GM12864 (cell line): ENCODE results near the gene PRB2.
"Not testable (repeated sequence)": the region's sequence is repeated elsewhere in the genome, so short reads cannot be mapped to it uniquely, and the experiment has no call there.

Experiments
- DNase-seq: peaks from one replicate; pipeline ENCODE4 v3.0.0-alpha.2; 2011; ENCODE audit warnings: low read depth
- H3K4me3 ChIP-seq: 2 replicates; pipeline ENCODE4 v1.5.1; 2011; ENCODE audit warnings: mild to moderate bottlenecking, low read depth, low read length, control low read depth
- CTCF ChIP-seq: IDR thresholded peaks from 2 replicates; pipeline ENCODE4 v1.5.1; 2011; ENCODE audit warnings: low read depth, mild to moderate bottlenecking, moderate library complexity, low read length, control low read depth, inconsistent platforms; ENCODE audit errors: missing control alignments

The PRB2 gene

DNA sequence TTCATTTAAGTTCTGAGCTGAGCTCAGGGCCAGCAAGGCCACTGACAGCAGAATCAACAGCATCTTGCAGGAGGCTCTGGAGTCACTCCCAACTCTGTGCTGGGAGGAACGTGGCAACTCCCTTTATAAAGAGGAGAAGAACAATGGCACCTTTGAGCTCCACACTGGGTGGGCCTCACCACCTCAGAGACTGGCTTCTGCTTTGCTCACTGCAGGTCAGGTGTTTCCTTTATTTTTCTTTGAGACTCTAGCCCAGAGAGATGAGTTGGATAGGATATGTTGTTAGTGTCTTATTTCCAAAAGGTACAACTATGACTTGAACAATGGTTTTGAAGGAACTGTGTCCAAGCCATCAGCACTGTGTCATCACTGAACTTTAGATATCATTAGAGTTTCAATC, at the start of gene PRB2:
Gene PRB2 (minus strand): TSS at position 101 of the 400 bp plus-strand sequence. CDS start 38 bp downstream, at position 63.
- not testable (repeated sequence) for H3K4me3 ChIP-seq, DNase-seq

DNA sequence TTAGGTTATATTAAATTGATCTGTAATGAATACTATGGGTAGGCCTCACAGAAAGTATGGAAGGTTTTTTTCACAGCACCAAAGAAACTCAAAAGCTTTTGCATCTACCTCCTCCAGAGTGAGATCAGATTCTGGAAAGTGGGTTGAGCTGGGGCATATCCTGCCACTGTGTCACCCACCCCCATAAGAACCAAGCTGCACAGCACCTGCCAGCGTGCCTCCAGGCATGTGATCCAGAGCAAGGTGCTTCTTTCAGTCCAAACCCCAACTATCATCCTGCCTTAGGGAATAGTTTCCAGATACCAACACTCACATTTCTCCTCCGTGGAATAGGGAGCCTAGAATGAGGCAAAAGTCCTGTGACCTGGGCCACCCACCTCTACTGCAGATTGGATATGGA, 42.6 kb upstream of the PRB2 start:
- no peak for DNase-seq
- H3K4me3 ChIP-seq = no peak overlapping the region
- no peak for TF ChIP-seq CTCF

GRCh38 chr12:11433664-11434063, 38.3 kb upstream of the PRB2 start:
- H3K4me3 ChIP-seq = no peak overlapping the region
- TF ChIP-seq CTCF = no peak
- DNase-seq = no peak

- TF ChIP-seq CTCF = no peak
- no peak for DNase-seq
- H3K4me3 ChIP-seq = no peak overlapping the region
Observed at GRCh38 chr12:11431486-11431885, 36.1 kb upstream of the PRB2 start.

- no peak overlapping the region for H3K4me3 ChIP-seq
- no peak for DNase-seq
- no peak for TF ChIP-seq CTCF
Observed at GRCh38 chr12:11427341-11427740, 32.0 kb upstream of the PRB2 start.

GRCh38 chr12:11412731-11413130, 17.4 kb upstream of the PRB2 start:
- no peak for DNase-seq
- no peak overlapping the region for H3K4me3 ChIP-seq
- TF ChIP-seq CTCF = no peak

DNA sequence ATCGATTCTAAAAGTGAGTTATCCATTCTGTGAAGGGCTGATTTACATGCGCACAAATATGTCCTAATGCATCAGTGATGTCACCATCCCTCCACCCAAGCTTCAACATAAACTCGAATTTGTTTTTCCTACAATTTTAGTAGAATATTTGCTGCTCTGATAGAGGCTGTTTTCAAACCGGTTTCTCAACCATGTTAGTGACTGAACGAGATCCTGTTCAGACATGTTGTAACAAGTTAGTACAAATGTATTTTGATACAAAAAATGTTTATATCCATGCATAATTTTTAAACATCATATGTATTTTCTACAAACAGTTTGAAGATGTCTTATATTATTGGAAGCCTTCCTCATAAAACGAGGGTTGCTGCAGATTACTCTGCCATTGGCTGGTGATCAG, 12.7 kb upstream of the PRB2 start:
- no peak for TF ChIP-seq CTCF
- DNase-seq = no peak
- H3K4me3 ChIP-seq = no peak overlapping the region

GRCh38 chr12:11397366-11397765, 2.0 kb upstream of the PRB2 start:
- no peak for DNase-seq
- H3K4me3 ChIP-seq = no peak overlapping the region
- TF ChIP-seq CTCF = no peak

- not testable (repeated sequence) for H3K4me3 ChIP-seq, DNase-seq
Observed at GRCh38 chr12:11391456-11391855, 3.9 kb downstream of the PRB2 start.

DNA sequence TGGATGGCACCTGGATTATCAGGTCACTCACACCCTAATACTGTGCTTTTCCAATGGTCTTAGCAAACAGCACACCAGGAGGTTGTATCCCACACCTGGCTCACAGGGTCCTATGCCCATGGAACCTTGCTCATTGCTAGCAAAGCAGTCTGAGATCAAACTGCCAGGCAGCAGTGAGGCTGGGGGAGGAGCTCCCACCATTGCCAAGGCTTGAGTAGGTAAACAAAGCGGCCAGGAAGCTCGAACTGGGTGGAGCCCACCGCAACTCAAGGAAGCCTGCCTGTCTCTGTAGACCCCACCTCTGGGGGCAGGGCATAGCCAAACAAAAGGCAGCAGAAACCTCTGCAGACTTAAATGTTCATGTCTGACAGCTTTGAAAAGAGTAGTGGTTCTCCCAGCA, 17.9 kb downstream of the PRB2 start:
- H3K4me3 ChIP-seq, DNase-seq: not testable (repeated sequence)
